ENCODE data around the gene ESRRG. TPM values are rescaled to one million over a fixed set of nuclear protein-coding genes. Genes with fewer than 3 reads are reported as not detected.

Gene ESRRG
- total RNA-seq, 1 experiment from 2014 or later = 0.15 TPM

DNA sequence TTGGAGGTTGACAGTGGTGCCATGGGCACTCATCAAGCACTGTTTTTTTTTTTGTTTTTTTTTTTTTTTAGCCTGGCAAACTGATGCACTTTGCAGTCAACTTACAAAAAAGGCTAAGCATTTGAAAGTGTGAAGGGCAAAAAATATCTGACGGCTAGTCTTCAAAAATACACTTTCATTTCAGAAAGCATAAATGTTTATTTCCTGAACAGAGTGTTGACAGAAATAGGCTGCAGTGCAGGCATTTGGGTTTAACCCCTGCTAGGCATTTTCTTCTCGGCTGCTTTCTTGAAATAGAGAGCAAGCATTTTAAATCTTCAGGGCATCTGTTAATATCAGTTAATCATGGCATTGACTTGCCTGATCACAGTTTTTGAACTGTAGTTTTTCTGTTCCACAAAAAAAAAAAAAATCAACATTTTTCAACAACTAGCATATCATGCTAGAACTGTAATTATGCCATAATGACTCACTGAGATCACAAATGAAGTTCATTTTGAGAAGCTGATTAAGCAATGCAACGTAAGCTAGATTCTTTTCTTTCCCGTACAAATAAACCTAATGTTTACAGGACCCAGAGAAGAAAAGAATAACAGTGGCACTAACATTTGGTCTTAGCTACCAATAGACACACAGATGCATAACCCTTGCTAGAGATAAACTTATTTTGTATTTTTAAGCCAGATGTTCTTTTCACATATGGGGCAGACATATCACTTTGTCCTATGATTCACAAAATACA is 199.6 kb downstream of the ESRRG start:
- no peak for DNase-seq
- no peak overlapping the region for H2AFZ ChIP-seq (ENCODE audit: low read length)
- peaks cover 2% of the 10 kb centered on the region for H3K4me1 ChIP-seq (ENCODE audit: low read length)
- H3K9me3 ChIP-seq (ENCODE audit: low read length) = no peaks in the 10 kb centered on the region
- H3K4me3 ChIP-seq (ENCODE audit: low read length) = no peak overlapping the region
- H3K27me3 ChIP-seq (ENCODE audit: low read length) = no peaks in the 10 kb centered on the region
- no peak overlapping the region for H3K4me2 ChIP-seq (ENCODE audit: low read depth, low read length, poor library complexity, severe bottlenecking)
- no peaks in the 10 kb centered on the region for H3K9me2 ChIP-seq (replicated peaks; ENCODE audit: insufficient read depth, low read length)
- no peak overlapping the region for H3K9ac ChIP-seq (ENCODE audit: low read length)
- H3K27ac ChIP-seq (ENCODE audit: low read length) = no peak overlapping the region
- no peaks in the 10 kb centered on the region for H3K36me3 ChIP-seq (ENCODE audit: insufficient read depth, low read length)
- H3K79me2 ChIP-seq (ENCODE audit: low read length) = no peaks in the 10 kb centered on the region
- H4K20me1 ChIP-seq (ENCODE audit: insufficient read depth, low read depth, low read length) = no peaks in the 10 kb centered on the region

DNA sequence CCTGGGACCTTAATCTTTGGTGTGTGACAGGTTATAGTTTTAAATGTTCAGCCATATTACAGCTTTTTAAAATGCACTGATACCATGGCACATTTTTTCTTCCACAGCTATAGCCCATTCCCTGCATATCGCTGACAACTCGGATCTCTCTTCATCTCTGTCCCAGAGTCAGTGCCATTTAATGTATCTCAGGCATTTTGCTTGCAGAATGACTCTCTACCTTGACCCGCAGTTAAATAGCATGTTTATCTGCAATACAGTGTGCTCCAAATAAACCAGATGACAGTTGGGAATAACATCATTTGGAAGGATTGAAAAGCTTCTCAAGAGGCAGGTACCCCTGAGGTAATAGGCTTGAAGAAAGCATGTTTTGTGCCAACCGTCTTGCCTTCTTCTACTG is 200.2 kb downstream of the ESRRG start:
- no peaks in the 10 kb centered on the region for H4K20me1 ChIP-seq (ENCODE audit: insufficient read depth, low read depth, low read length)
- no peak overlapping the region for H3K4me3 ChIP-seq (ENCODE audit: low read length)
- no peaks in the 10 kb centered on the region for H3K9me3 ChIP-seq (ENCODE audit: low read length)
- H3K79me2 ChIP-seq (ENCODE audit: low read length) = no peaks in the 10 kb centered on the region
- no peak overlapping the region for H2AFZ ChIP-seq (ENCODE audit: low read length)
- H3K9me2 ChIP-seq (replicated peaks; ENCODE audit: insufficient read depth, low read length) = no peaks in the 10 kb centered on the region
- no peak overlapping the region for H3K9ac ChIP-seq (ENCODE audit: low read length)
- H3K27me3 ChIP-seq (ENCODE audit: low read length) = no peaks in the 10 kb centered on the region
- no peaks in the 10 kb centered on the region for H3K4me1 ChIP-seq (ENCODE audit: low read length)
- H3K4me2 ChIP-seq (ENCODE audit: low read depth, low read length, poor library complexity, severe bottlenecking) = no peak overlapping the region
- no peak for DNase-seq
- H3K36me3 ChIP-seq (ENCODE audit: insufficient read depth, low read length) = no peaks in the 10 kb centered on the region
- no peak overlapping the region for H3K27ac ChIP-seq (ENCODE audit: low read length)

DNA sequence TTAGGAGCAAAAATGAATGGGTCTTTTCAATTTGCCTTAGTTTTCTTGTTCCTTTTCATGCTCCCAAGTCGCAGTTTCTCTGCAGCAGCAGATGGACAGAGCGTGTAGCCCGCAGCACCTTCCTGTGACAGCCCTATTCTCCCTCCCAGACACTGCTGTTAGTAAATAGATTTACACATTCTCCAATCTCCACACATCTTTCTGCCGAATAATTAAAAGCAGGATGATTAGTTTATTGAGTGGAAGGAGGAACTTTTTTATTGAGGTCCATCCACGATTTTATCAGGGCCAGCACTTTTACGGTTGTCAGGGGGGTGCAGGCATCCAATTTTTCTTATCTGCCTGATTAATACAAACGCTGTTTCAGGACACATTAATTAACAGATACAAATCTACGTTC is 201.8 kb downstream of the ESRRG start:
- H3K4me3 ChIP-seq (ENCODE audit: low read length) = no peak overlapping the region
- H3K4me2 ChIP-seq (ENCODE audit: low read depth, low read length, poor library complexity, severe bottlenecking) = no peak overlapping the region
- H3K9ac ChIP-seq (ENCODE audit: low read length) = no peak overlapping the region
- H3K9me2 ChIP-seq (replicated peaks; ENCODE audit: insufficient read depth, low read length) = no peaks in the 10 kb centered on the region
- no peaks in the 10 kb centered on the region for H3K27me3 ChIP-seq (ENCODE audit: low read length)
- no peaks in the 10 kb centered on the region for H4K20me1 ChIP-seq (ENCODE audit: insufficient read depth, low read depth, low read length)
- H3K9me3 ChIP-seq (ENCODE audit: low read length) = no peaks in the 10 kb centered on the region
- H3K4me1 ChIP-seq (ENCODE audit: low read length) = no peaks in the 10 kb centered on the region
- H3K27ac ChIP-seq (ENCODE audit: low read length) = no peak overlapping the region
- no peak overlapping the region for H2AFZ ChIP-seq (ENCODE audit: low read length)
- no peaks in the 10 kb centered on the region for H3K36me3 ChIP-seq (ENCODE audit: insufficient read depth, low read length)
- no peaks in the 10 kb centered on the region for H3K79me2 ChIP-seq (ENCODE audit: low read length)
- DNase-seq = no peak

DNA sequence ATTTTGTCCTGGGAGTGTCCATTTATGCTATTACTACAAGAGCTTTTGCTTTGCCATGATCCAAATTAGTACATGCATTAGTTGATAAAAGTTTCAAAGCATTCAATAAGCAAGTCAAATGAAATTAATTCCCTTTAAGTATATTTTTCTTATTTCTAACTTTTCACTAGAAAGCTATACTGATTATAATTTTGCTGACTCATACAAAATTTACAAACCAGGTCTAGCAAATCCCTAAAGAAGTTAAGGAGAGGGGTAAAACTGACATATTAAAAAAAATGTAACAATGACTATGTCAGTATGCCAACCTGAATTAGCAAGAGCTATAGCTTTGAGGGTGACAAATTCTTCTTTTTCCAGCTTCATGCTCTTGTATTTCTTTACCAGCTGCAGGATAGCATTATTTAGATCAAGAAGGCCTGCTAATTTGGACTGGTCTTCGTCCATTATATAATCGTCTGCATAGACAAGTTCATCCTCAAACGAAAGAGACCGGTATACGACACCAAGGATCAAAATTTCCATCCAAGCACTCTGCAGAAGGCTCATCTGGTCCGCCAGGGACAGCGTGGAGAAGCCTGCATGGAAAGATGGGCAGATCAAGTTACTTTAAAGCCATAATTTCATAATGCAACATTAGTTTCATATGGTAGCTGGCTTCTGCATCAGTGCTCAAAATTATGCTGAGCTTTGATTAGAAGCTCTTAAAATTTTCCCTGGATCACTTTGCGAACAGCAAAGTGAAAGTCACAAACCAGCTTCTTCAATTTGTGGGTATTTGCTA is 204.2 kb downstream of the ESRRG start:
- no peaks in the 10 kb centered on the region for H3K79me2 ChIP-seq (ENCODE audit: low read length)
- no peak overlapping the region for H3K9ac ChIP-seq (ENCODE audit: low read length)
- no peaks in the 10 kb centered on the region for H3K4me1 ChIP-seq (ENCODE audit: low read length)
- no peak overlapping the region for H2AFZ ChIP-seq (ENCODE audit: low read length)
- no peak overlapping the region for H3K4me3 ChIP-seq (ENCODE audit: low read length)
- DNase-seq = no peak
- no peak overlapping the region for H3K4me2 ChIP-seq (ENCODE audit: low read depth, low read length, poor library complexity, severe bottlenecking)
- H3K27me3 ChIP-seq (ENCODE audit: low read length) = no peaks in the 10 kb centered on the region
- no peaks in the 10 kb centered on the region for H4K20me1 ChIP-seq (ENCODE audit: insufficient read depth, low read depth, low read length)
- H3K27ac ChIP-seq (ENCODE audit: low read length) = no peak overlapping the region
- no peaks in the 10 kb centered on the region for H3K9me2 ChIP-seq (replicated peaks; ENCODE audit: insufficient read depth, low read length)
- H3K36me3 ChIP-seq (ENCODE audit: insufficient read depth, low read length) = no peaks in the 10 kb centered on the region
- H3K9me3 ChIP-seq (ENCODE audit: low read length) = no peaks in the 10 kb centered on the region

DNA sequence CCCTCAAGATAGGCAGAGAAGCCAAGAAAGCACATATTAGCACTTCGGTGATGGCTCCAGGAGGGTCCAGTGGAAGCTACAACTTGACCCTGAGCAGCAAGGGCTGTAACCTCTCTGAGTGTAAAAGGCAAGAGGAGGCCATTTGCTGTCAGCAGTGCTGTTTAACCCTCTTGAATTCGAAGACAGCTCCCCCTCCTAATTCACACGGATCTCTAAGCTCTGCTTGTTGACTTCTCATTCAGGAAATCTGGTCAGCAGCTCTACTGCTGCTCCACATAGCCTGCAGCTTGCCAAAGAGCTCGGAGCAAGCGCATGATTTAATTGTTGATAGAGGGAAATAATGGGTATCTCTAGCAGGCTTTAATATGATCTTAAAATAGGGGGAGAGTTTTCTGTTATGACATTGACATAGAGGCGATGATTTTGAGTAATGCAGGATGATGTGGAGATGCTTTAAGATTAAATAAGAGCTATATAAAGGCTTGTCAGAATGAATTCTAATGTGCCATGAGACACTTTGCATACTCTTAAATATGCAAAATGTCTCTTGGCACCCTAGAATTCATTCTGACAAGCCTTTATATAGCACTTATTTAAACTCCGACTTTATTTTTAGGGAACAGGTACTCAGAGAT is 220.6 kb downstream of the ESRRG start:
- Histone ChIP-seq H3K79me2 (ENCODE audit: low read length) (no peaks in the 10 kb centered on the region), H3K27ac (ENCODE audit: low read length) (no peak overlapping the region), H3K4me3 (ENCODE audit: low read length) (no peak overlapping the region), H3K36me3 (ENCODE audit: insufficient read depth, low read length) (no peaks in the 10 kb centered on the region), H3K27me3 (ENCODE audit: low read length) (no peaks in the 10 kb centered on the region), H3K4me1 (ENCODE audit: low read length) (no peaks in the 10 kb centered on the region), H3K9me2 (replicated peaks; ENCODE audit: insufficient read depth, low read length) (no peaks in the 10 kb centered on the region), H3K9ac (ENCODE audit: low read length) (no peak overlapping the region), H3K9me3 (ENCODE audit: low read length) (no peaks in the 10 kb centered on the region), H4K20me1 (ENCODE audit: insufficient read depth, low read depth, low read length) (no peaks in the 10 kb centered on the region), H3K4me2 (ENCODE audit: low read depth, low read length, poor library complexity, severe bottlenecking) (no peak overlapping the region), H2AFZ (ENCODE audit: low read length) (no peak overlapping the region)
- no peak for DNase-seq

DNA sequence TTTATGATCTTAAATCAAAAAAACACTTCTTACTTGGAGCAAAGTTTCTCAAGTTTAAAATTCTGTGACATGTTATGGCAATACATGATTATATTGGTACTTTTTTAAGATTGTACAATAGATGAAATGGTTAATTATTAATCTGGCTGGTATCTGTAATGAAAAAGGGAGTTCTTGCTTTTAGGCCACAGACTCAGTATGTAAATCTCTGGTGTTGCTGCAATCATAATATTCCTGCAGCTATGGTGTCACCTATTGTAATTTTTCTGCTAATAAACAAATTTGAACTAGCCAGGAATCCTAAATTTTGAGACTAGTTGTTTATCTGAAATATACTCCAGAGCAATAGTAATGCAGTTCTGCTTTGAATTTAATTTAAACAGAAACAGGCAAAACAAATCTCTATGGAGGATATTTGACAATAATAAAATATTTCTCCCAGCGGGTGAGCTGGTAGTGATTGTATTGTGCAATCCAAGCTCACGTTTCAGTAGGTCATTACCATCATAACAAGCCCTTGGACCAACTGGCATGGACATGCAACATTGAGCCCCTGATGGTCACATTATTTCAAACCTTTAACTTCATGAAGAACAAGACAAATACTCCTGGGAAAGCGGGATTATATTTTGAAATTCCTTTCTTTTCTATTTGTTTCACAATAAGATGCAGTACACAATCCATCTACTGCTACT is 222.8 kb downstream of the ESRRG start:
- Histone ChIP-seq H3K27ac (ENCODE audit: low read length) (no peak overlapping the region), H2AFZ (ENCODE audit: low read length) (no peak overlapping the region), H3K4me2 (ENCODE audit: low read depth, low read length, poor library complexity, severe bottlenecking) (no peak overlapping the region), H3K9ac (ENCODE audit: low read length) (no peak overlapping the region), H4K20me1 (ENCODE audit: insufficient read depth, low read depth, low read length) (no peaks in the 10 kb centered on the region), H3K79me2 (ENCODE audit: low read length) (no peaks in the 10 kb centered on the region), H3K36me3 (ENCODE audit: insufficient read depth, low read length) (no peaks in the 10 kb centered on the region), H3K4me1 (ENCODE audit: low read length) (no peaks in the 10 kb centered on the region), H3K4me3 (ENCODE audit: low read length) (no peak overlapping the region), H3K9me3 (ENCODE audit: low read length) (no peaks in the 10 kb centered on the region), H3K27me3 (ENCODE audit: low read length) (no peaks in the 10 kb centered on the region), H3K9me2 (replicated peaks; ENCODE audit: insufficient read depth, low read length) (no peaks in the 10 kb centered on the region)
- no peak for DNase-seq

DNA sequence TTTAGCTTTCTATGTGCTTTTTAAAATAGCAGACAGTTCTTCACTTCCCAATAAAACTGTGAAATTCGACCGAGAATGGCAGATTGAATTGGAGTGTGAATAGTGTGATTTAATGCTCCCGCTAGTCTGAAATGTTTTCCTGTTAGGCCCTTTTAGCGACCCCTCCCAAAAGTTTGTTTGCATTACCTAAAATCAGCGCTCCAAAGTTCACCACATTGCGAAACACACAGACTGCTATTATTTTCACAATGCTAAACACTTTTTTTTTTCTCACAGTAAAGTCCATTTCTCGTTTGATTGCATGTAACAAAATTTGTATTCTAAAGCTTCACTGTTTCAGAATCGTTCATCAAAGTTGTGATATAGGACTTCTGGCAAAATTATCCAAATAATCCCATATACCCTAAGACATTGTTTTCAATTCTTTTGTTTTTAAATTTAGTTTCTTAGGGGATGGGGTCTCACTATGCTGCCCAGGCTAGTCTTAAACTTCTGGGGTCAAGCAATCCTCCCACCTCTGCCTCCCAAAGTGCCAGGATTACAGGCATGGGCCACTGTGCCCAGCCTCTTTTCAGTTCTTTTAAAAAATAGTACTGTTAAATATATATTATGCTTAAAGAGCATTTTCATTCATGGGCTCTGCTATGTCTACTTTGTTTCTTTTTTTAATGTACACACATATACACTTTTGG is 223.5 kb downstream of the ESRRG start:
- Histone ChIP-seq H3K4me1 (ENCODE audit: low read length) (no peaks in the 10 kb centered on the region), H3K4me2 (ENCODE audit: low read depth, low read length, poor library complexity, severe bottlenecking) (no peak overlapping the region), H3K27me3 (ENCODE audit: low read length) (no peaks in the 10 kb centered on the region), H3K79me2 (ENCODE audit: low read length) (no peaks in the 10 kb centered on the region), H3K4me3 (ENCODE audit: low read length) (no peak overlapping the region), H3K9me3 (ENCODE audit: low read length) (no peaks in the 10 kb centered on the region), H2AFZ (ENCODE audit: low read length) (no peak overlapping the region), H3K36me3 (ENCODE audit: insufficient read depth, low read length) (no peaks in the 10 kb centered on the region), H3K9me2 (replicated peaks; ENCODE audit: insufficient read depth, low read length) (no peaks in the 10 kb centered on the region), H3K27ac (ENCODE audit: low read length) (no peak overlapping the region), H4K20me1 (ENCODE audit: insufficient read depth, low read depth, low read length) (no peaks in the 10 kb centered on the region), H3K9ac (ENCODE audit: low read length) (no peak overlapping the region)
- DNase-seq = no peak
